SU-DHL-6 (cell line): Measurements from ENCODE around the gene CBFB.

Experiments
- H2AFZ ChIP-seq: fragments of 200-600 bp; sonication (generic); 2 replicates; pipeline ENCODE4 v1.6.1; 2014; ENCODE audit warnings: low read depth, mild to moderate bottlenecking, moderate library complexity, mixed read lengths, antibody characterized with exemption, low read length; ENCODE audit not compliant: severe bottlenecking
- H3F3A ChIP-seq: fragments of 200-600 bp; shearing (Covaris generic); 2 replicates; pipeline ENCODE4 v1.6.0; 2016; ENCODE audit warnings: antibody characterized with exemption, mild to moderate bottlenecking; ENCODE audit not compliant: insufficient read depth
- H3K27ac ChIP-seq: fragments of 200-600 bp; sonication (generic); 2 replicates; pipeline ENCODE4 v1.5.1; 2016; ENCODE audit warnings: low read depth, mild to moderate bottlenecking, low read length, moderate library complexity, mixed read lengths
- H3K27me3 ChIP-seq: fragments of 200-600 bp; sonication (generic), shearing (Covaris generic); 2 replicates; pipeline ENCODE4 v1.6.0; 2014; ENCODE audit warnings: mild to moderate bottlenecking, low read length
- H3K36me3 ChIP-seq: fragments of 200-600 bp; sonication (generic); 2 replicates; pipeline ENCODE4 v1.6.1; 2014; ENCODE audit warnings: mild to moderate bottlenecking, low read length, mixed read lengths
- H3K4me2 ChIP-seq: fragments of 300-600, 200-600 bp; shearing (Covaris generic), sonication (generic); 2 replicates; pipeline ENCODE4 v1.6.0; 2014; ENCODE audit warnings: low read length, low read depth, mild to moderate bottlenecking; ENCODE audit not compliant: poor library complexity, severe bottlenecking
- H3K4me3 ChIP-seq: fragments of 200-600 bp; sonication (generic); 2 replicates; pipeline ENCODE4 v1.5.1; 2014; ENCODE audit warnings: antibody characterized with exemption, low read length, mild to moderate bottlenecking, mixed read lengths; ENCODE audit not compliant: insufficient read depth, poor library complexity, severe bottlenecking
- H3K79me2 ChIP-seq: fragments of 200-600 bp; sonication (generic); 2 replicates; pipeline ENCODE4 v1.6.1; 2014; ENCODE audit warnings: mild to moderate bottlenecking, low read length, moderate library complexity; ENCODE audit not compliant: insufficient read depth
- H3K9ac ChIP-seq: fragments of 200-600 bp; sonication (generic); 2 replicates; pipeline ENCODE4 v1.7.0; 2014; ENCODE audit warnings: mild to moderate bottlenecking, low read length
- H3K9me2 ChIP-seq: fragments of 200-600 bp; sonication (generic); replicated peaks from 2 replicates; pipeline ENCODE4 v1.6.1; 2014; ENCODE audit warnings: low read length; ENCODE audit not compliant: insufficient read depth
- H3K9me3 ChIP-seq: fragments of 200-600 bp; sonication (generic); 2 replicates; pipeline ENCODE4 v1.6.1; 2014; ENCODE audit warnings: low read length, mixed read lengths; ENCODE audit not compliant: insufficient read depth
- H4K20me1 ChIP-seq: fragments of 200-600 bp; sonication (generic); 2 replicates; pipeline ENCODE4 v1.6.1; 2014; ENCODE audit warnings: low read depth, mild to moderate bottlenecking, antibody characterized with exemption, low read length, moderate library complexity, mixed read lengths
- CTCF ChIP-seq: fragments of 200-600 bp; sonication (generic); IDR thresholded peaks from one replicate; pipeline ENCODE4 v1.5.1; 2017; ENCODE audit warnings: antibody characterized with exemption, mild to moderate bottlenecking, low read length, moderate library complexity; ENCODE audit not compliant: insufficient read depth, poor library complexity, severe bottlenecking
- EZH2phosphoT487 ChIP-seq: fragments of 200-600 bp; sonication (generic), shearing (Covaris generic); conservative IDR thresholded peaks from 2 replicates; pipeline ENCODE4 v1.6.1; 2018; ENCODE audit warnings: mild to moderate bottlenecking, antibody characterized with exemption, low read length, moderate library complexity, mixed read lengths

Gene CBFB

GRCh38 chr16:67077871-67078270, 48.9 kb downstream of the CBFB start:
- H3K79me2 ChIP-seq = peaks cover 11% of the 10 kb centered on the region; the same call in 1 of the 2 replicates
- no peak overlapping the region for H3K4me3 ChIP-seq
- no peaks in the 10 kb centered on the region for H3K9me2 ChIP-seq
- no peaks in the 10 kb centered on the region for H4K20me1 ChIP-seq
- TF ChIP-seq EZH2phosphoT487 = no peak
- no peaks in the 10 kb centered on the region for H3K27me3 ChIP-seq
- H3K9me3 ChIP-seq = no peaks in the 10 kb centered on the region
- H3K4me2 ChIP-seq = no peak overlapping the region
- H3F3A ChIP-seq = peaks cover 16% of the 10 kb centered on the region; the same call in 1 of the 2 replicates
- H2AFZ ChIP-seq = no peak overlapping the region
- no peak overlapping the region for H3K9ac ChIP-seq
- H3K36me3 ChIP-seq = peaks cover 7% of the 10 kb centered on the region; the same call in 1 of the 2 replicates
- no peak overlapping the region for H3K27ac ChIP-seq

GRCh38 chr16:67082100-67082499, 53.2 kb downstream of the CBFB start:
- Histone ChIP-seq H3K27me3 (no peaks in the 10 kb centered on the region), H3K4me3 (no peak overlapping the region), H3K27ac (no peak overlapping the region), H4K20me1 (no peaks in the 10 kb centered on the region), H3K9me3 (no peaks in the 10 kb centered on the region), H3F3A (peaks cover 11% of the 10 kb centered on the region; the same call in 1 of the 2 replicates), H3K9me2 (no peaks in the 10 kb centered on the region), H3K4me2 (no peak overlapping the region), H2AFZ (no peak overlapping the region), H3K9ac (no peak overlapping the region), H3K79me2 (peaks cover 11% of the 10 kb centered on the region; the same call in 1 of the 2 replicates), H3K36me3 (peaks cover 7% of the 10 kb centered on the region; the same call in 1 of the 2 replicates)
- TF ChIP-seq CTCF (no peak), EZH2phosphoT487 (no peak)

- Histone ChIP-seq H3K27me3 (no peaks in the 10 kb centered on the region), H3F3A (peaks cover 11% of the 10 kb centered on the region; the same call in 1 of the 2 replicates), H3K4me3 (no peak overlapping the region), H2AFZ (no peak overlapping the region), H3K9me2 (no peaks in the 10 kb centered on the region), H3K27ac (no peak overlapping the region), H3K79me2 (peaks cover 11% of the 10 kb centered on the region; the same call in 1 of the 2 replicates), H4K20me1 (no peaks in the 10 kb centered on the region), H3K9me3 (no peaks in the 10 kb centered on the region), H3K36me3 (peaks cover 7% of the 10 kb centered on the region; the same call in 1 of the 2 replicates), H3K4me2 (no peak overlapping the region), H3K9ac (no peak overlapping the region)
- no peak for TF ChIP-seq EZH2phosphoT487
- TF ChIP-seq CTCF = no peak
These were observed 53.9 kb downstream of the CBFB start for GRCh38 chr16:67082891-67083290.

GRCh38 chr16:67084345-67085028, 55.5 kb downstream of the CBFB start:
- Histone ChIP-seq H3K4me2 (no peak overlapping the region), H3F3A (peaks cover 18% of the 10 kb centered on the region; the same call in 1 of the 2 replicates), H3K79me2 (peaks cover 17% of the 10 kb centered on the region)

More at GRCh38 chr16:67084345-67085028, 55.5 kb downstream of the CBFB start:
- Histone ChIP-seq H3K9me2 (no peaks in the 10 kb centered on the region), H3K27ac (no peak overlapping the region), H3K9me3 (no peaks in the 10 kb centered on the region), H3K9ac (no peak overlapping the region), H3K4me3 (no peak overlapping the region), H4K20me1 (no peaks in the 10 kb centered on the region), H3K27me3 (no peaks in the 10 kb centered on the region), H3K36me3 (peaks cover 12% of the 10 kb centered on the region; the same call in 1 of the 2 replicates), H2AFZ (no peak overlapping the region)
- TF ChIP-seq CTCF = no peak
- TF ChIP-seq EZH2phosphoT487 = no peak
